GM12878 (cell line): ENCODE results near the gene ABCC1. TPM values are rescaled to one million over a fixed set of nuclear protein-coding genes. Genes with fewer than 3 reads are reported as not detected.

Experiments
- ATAC-seq: fragments of 200-7000 bp; cut with Tn5 transposase; 3 replicates; pipeline ENCODE4 v1.9.1; 2020; ENCODE audit warnings: mild to moderate bottlenecking, moderate library complexity
- BruUV-seq: library from RNA; stranded (reverse); fragments of 400-500 nt; replicated peaks from 2 replicates; lab custom pipeline; 2021; lab: Mats Ljungman, UMichigan
- CTCF ChIA-PET: fragments of 300-600 bp; sonication (Branson Sonifier 250); formaldehyde crosslinking; extraction: SDS; loops from one replicate; lab custom pipeline; 2021; ENCODE audit warnings: inconsistent platforms; lab: Yijun Ruan, JAX
- POLR2A ChIA-PET: fragments of 350-600 bp; formaldehyde crosslinking; extraction: SDS; loops from one replicate; lab custom pipeline; 2021; ENCODE audit warnings: inconsistent platforms; lab: Charles Lee
- RAD21 ChIA-PET: fragments of 300-600 bp; sonication (Branson Sonifier 250); formaldehyde crosslinking; loops from one replicate; lab custom pipeline; 2023; ENCODE audit warnings: antibody characterized with exemption; ENCODE audit not compliant: unreplicated experiment; lab: Charles Lee
- SMC1A ChIA-PET: fragments of 300-600 bp; sonication (Branson Sonifier 250); formaldehyde crosslinking; loops from one replicate; lab custom pipeline; 2023; ENCODE audit not compliant: unreplicated experiment, uncharacterized antibody; lab: Charles Lee
- DNase-seq: peaks from one replicate; pipeline ENCODE4 v3.0.0-alpha.2; 2011; ENCODE audit warnings: low read depth, low spot score
- FAIRE-seq: peaks from 3 replicates; lab custom pipeline; 2011; peaks lifted over from hg19 to GRCh38; lab: Jason Lieb, UNC
- H2AFZ ChIP-seq: 2 replicates; pipeline ENCODE4 v1.6.0; 2011; ENCODE audit warnings: low read depth, low read length, control low read depth; ENCODE audit not compliant: control insufficient read depth
- H3K27ac ChIP-seq: 2 replicates; pipeline ENCODE4 v1.5.1; 2011; ENCODE audit warnings: control low read depth; ENCODE audit not compliant: control insufficient read depth, insufficient read depth
- H3K27me3 ChIP-seq, 2 experiments: replicated peaks in 1 of 2; 2 replicates each; pipeline versions ENCODE4 v1.6.0 to v1.6.1; 2011; ENCODE audit warnings: low read length in 1 of 2; ENCODE audit not compliant: control insufficient read depth in 2 of 2, insufficient read depth in 2 of 2
- H3K36me3 ChIP-seq, 2 experiments: 2 replicates each; pipeline ENCODE4 v1.5.1; 2011; ENCODE audit warnings: low read length in 1 of 2; ENCODE audit not compliant: control insufficient read depth in 2 of 2, insufficient read depth in 2 of 2
- H3K4me1 ChIP-seq: 2 replicates; pipeline ENCODE4 v1.6.1; 2011; ENCODE audit warnings: mild to moderate bottlenecking, low read length, moderate library complexity, mixed read lengths; ENCODE audit not compliant: control insufficient read depth, insufficient read depth
- H3K4me2 ChIP-seq: 2 replicates; pipeline ENCODE4 v1.6.0; 2011; ENCODE audit warnings: control low read depth; ENCODE audit not compliant: control insufficient read depth, insufficient read depth
- H3K4me3 ChIP-seq: fragments of 200-600 bp; sonication (generic); 2 replicates; pipeline ENCODE4 v1.5.1; 2016
- H3K79me2 ChIP-seq: 2 replicates; pipeline ENCODE4 v1.6.0; 2011; ENCODE audit warnings: low read length; ENCODE audit not compliant: control insufficient read depth, insufficient read depth
- H3K9ac ChIP-seq: 2 replicates; pipeline ENCODE4 v1.8.0; 2011; ENCODE audit warnings: low read length, control low read depth, mixed read lengths; ENCODE audit not compliant: control insufficient read depth, insufficient read depth
- H3K9me3 ChIP-seq: replicated peaks from 3 replicates; pipeline ENCODE4 v1.5.1; 2011; ENCODE audit warnings: mild to moderate bottlenecking, low read length; ENCODE audit not compliant: control insufficient read depth, insufficient read depth
- H4K20me1 ChIP-seq: 2 replicates; pipeline ENCODE4 v1.6.0; 2011; ENCODE audit not compliant: control insufficient read depth, insufficient read depth
- CHD2 ChIP-seq: IDR thresholded peaks from 2 replicates; pipeline ENCODE4 v1.6.1; 2011; ENCODE audit warnings: low read depth, low read length, improper control_type of control experiment, borderline replicate concordance
- EGR1 ChIP-seq, 2 experiments: IDR thresholded peaks; 1 replicate in 1 of 2; 2 replicates in 1 of 2; pipeline ENCODE4 v1.6.1; 2011 to 2012; ENCODE audit warnings: low read depth in 2 of 2, low read length in 2 of 2, borderline replicate concordance in 1 of 2, mild to moderate bottlenecking in 1 of 2, moderate library complexity in 1 of 2
- ELK1 ChIP-seq: IDR thresholded peaks from 2 replicates; pipeline ENCODE4 v1.6.1; 2012; ENCODE audit warnings: low read depth, low read length, improper control_type of control experiment
- EP300 ChIP-seq, 2 experiments: fragments of 150-350 bp in 1 of 2; IDR thresholded peaks; 2 replicates each; pipeline ENCODE4 v1.6.1; 2011 to 2012; ENCODE audit warnings: low read depth in 2 of 2, low read length in 2 of 2, borderline replicate concordance in 1 of 2, improper control_type of control experiment in 1 of 2, inconsistent platforms in 1 of 2; ENCODE audit not compliant: control insufficient read depth in 1 of 2
- MAX ChIP-seq: IDR thresholded peaks from 2 replicates; pipeline ENCODE4 v1.6.1; 2012; ENCODE audit warnings: low read depth, low read length, improper control_type of control experiment
- MTA3 ChIP-seq: IDR thresholded peaks from 2 replicates; pipeline ENCODE4 v1.6.1; 2012; ENCODE audit warnings: low read length, inconsistent platforms, borderline replicate concordance
- NFYA ChIP-seq: IDR thresholded peaks from 2 replicates; pipeline ENCODE4 v1.6.1; 2011; ENCODE audit warnings: low read depth, mild to moderate bottlenecking, low read length, improper control_type of control experiment, borderline replicate concordance
- SP1 ChIP-seq: IDR thresholded peaks from one replicate; pipeline ENCODE4 v1.6.1; 2011; ENCODE audit warnings: low read depth, low read length
- TCF12 ChIP-seq: IDR thresholded peaks from 2 replicates; pipeline ENCODE4 v1.6.1; 2011; ENCODE audit warnings: low read depth, mild to moderate bottlenecking, low read length
- WGBS: methylation state at CpG from one replicate; pipeline ENCODE4 v1.1.6; 2016; ENCODE audit warnings: low lambda C conversion rate; ENCODE audit not compliant: insufficient replicate concordance, insufficient coverage; ENCODE audit errors: missing lambda C conversion rate; 5-methylcytosine and 5-hydroxymethylcytosine counted together
- in situ Hi-C: fragments of 300-500 bp; cut with MboI; formaldehyde crosslinking; loops from 9 replicates; pipeline ENCODE4 v1.14.3; 2018; ENCODE audit warnings: mixed read lengths
- intact Hi-C: fragments of 100-400 bp; cut with micrococcal nuclease; formaldehyde crosslinking; loops from one replicate; pipeline ENCODE4 v1.14.2; 2022; ENCODE audit not compliant: unreplicated experiment
- polyA plus RNA-seq, 11 experiments: library from polyadenylated mRNA; depleted of rRNA in 4 of 11; unstranded in 6 of 11; stranded (reverse) in 5 of 11; fragments of >200 nt; fragmentation: Nextera tagmentation in 4 of 11; fragmentation: Illumina TruSeq in 1 of 11; extraction: Ambion mirVana in 4 of 11; extraction: Trizol in 1 of 11; gene quantifications; 1 replicate in 1 of 11; 2 replicates in 10 of 11; pipeline versions ENCODE4 v1.2.1 to v1.2.3, GENCODE V29; 2011 to 2016; ENCODE audit warnings: inconsistent platforms in 2 of 11, missing spikeins in 2 of 11, low read depth in 1 of 11
- total RNA-seq, 4 experiments: library from RNA; depleted of rRNA in 3 of 4; stranded (reverse); fragments of >200 nt in 3 of 4; fragmentation: Illumina TruSeq in 1 of 4; extraction: Trizol in 1 of 4; gene quantifications; 2 replicates each; pipeline versions ENCODE4 v1.2.1 to v1.2.3, GENCODE V29; 2013 to 2021

Gene ABCC1
- total and polyA plus RNA-seq, 10 of the 15 experiments (the other 5 are each of a cell fraction or from before 2014, with no cell fraction given), result 3.2 to 44.6 (median 14.5) TPM

GRCh38 chr16:16021646-16021987 is 72.2 kb downstream of the ABCC1 start:
- ChIA-PET SMC1A (no interaction called here), RAD21 (interaction anchor here (1.2 kb wide), 1 partner anchor 12 kb away, joined by 5 read pairs; no protein-coding TSS in a partner anchor), CTCF (no interaction called here), POLR2A (interaction anchor here (1.5 kb wide), 1 partner anchor 14 kb away, joined by 3 read pairs; no protein-coding TSS in a partner anchor)
- ATAC-seq (no peak), FAIRE-seq (no peak), DNase-seq (no peak)
- Histone ChIP-seq H3K27ac (no peak overlapping the region), H3K27me3 (no peaks in the 10 kb centered on the region), H2AFZ (no peak overlapping the region), H4K20me1 (no peaks in the 10 kb centered on the region), H3K4me1 (peaks cover 17% of the 10 kb centered on the region), H3K79me2 (no peaks in the 10 kb centered on the region; the same call in 1 of the 2 replicates), H3K9ac (no peak overlapping the region), H3K36me3 (peaks cover 20 to 26% of the 10 kb centered on the region in 2 experiments), H3K9me3 (no peaks in the 10 kb centered on the region), H3K4me2 (no peak overlapping the region), H3K4me3 (no peak overlapping the region)
- intact Hi-C loops, result no loop called here
- no TSS peak for BruUV-seq
- TF ChIP-seq ELK1 (no peak), TCF12 (no peak), EGR1 (IDR thresholded peaks at IDR 0.05; ENCODE audit: borderline replicate concordance in 1 of 2, low read depth in 2 of 2, low read length in 2 of 2) (no peak), EP300 (IDR thresholded peaks at IDR 0.05; ENCODE audit: borderline replicate concordance in 1 of 2, control insufficient read depth in 1 of 2, low read depth in 2 of 2, low read length in 2 of 2) (no peak), MTA3 (no peak), CHD2 (no peak), NFYA (no peak), MAX (no peak), SP1 (no peak)
- in situ Hi-C loops, result no loop called here
- WGBS, result 94% methylated on average over 9 of the region's 9 CpGs
